NOMO-1 treated with dmso at 0.1 percent for 144 hours (cell line): ENCODE data around the gene MINK1.
A peak's percentile ranks its signal among the peaks of the same experiment; 100 is the strongest.
"Not testable (repeated sequence)": the region's sequence is repeated elsewhere in the genome, so short reads cannot be mapped to it uniquely, and the experiment has no call there.

ENCODE experiments used
- DNase-seq: peaks from one replicate; lab custom pipeline; 2025; ENCODE audit not compliant: unreplicated experiment; lab: John Stamatoyannopoulos, UW

MINK1 gene

GRCh38 chr17:4810696-4811290 lies 22.3 kb upstream of the MINK1 start:
- no peak for DNase-seq

- no peak for DNase-seq
Measured at GRCh38 chr17:4811471-4811870, 21.7 kb upstream of the MINK1 start.

GRCh38 chr17:4812690-4813089 lies 20.4 kb upstream of the MINK1 start:
- no peak for DNase-seq

- DNase-seq = no peak
Measured at GRCh38 chr17:4815043-4815675, 18.0 kb upstream of the MINK1 start.

- no peak for DNase-seq
Measured at GRCh38 chr17:4816826-4817225, 16.3 kb upstream of the MINK1 start.

GRCh38 chr17:4818276-4818675 lies 14.9 kb upstream of the MINK1 start:
- DNase-seq = no peak

- no peak for DNase-seq
Measured at GRCh38 chr17:4822835-4823234, 10.3 kb upstream of the MINK1 start.

- no peak for DNase-seq
Measured at GRCh38 chr17:4823373-4824089, 9.6 kb upstream of the MINK1 start.

- DNase-seq = no peak
Measured at GRCh38 chr17:4827399-4827798, 5.7 kb upstream of the MINK1 start.

GRCh38 chr17:4832829-4833177 lies 337 bp upstream of the MINK1 start:
- not testable (repeated sequence) for DNase-seq

GRCh38 chr17:4833941-4834680 lies 971 bp downstream of the MINK1 start:
- peak; percentile 3 for DNase-seq

GRCh38 chr17:4834681-4835020 lies 1.5 kb downstream of the MINK1 start:
- DNase-seq = no peak

GRCh38 chr17:4836221-4836620 lies 3.1 kb downstream of the MINK1 start:
- DNase-seq = no peak

GRCh38 chr17:4837471-4838308 lies 4.5 kb downstream of the MINK1 start:
- no peak for DNase-seq

- no peak for DNase-seq
Measured at GRCh38 chr17:4838309-4838785, 5.2 kb downstream of the MINK1 start.

GRCh38 chr17:4839221-4839620 lies 6.1 kb downstream of the MINK1 start:
- DNase-seq = no peak

- DNase-seq = no peak
Measured at GRCh38 chr17:4839965-4840892, 7.1 kb downstream of the MINK1 start.

GRCh38 chr17:4840893-4841242 lies 7.7 kb downstream of the MINK1 start:
- no peak for DNase-seq

GRCh38 chr17:4842376-4842775 lies 9.2 kb downstream of the MINK1 start:
- DNase-seq = no peak
